Fibroblast of skin of left quadriceps (primary cell): ENCODE measurements around the gene ATP9A.
A peak's percentile ranks its signal among the peaks of the same experiment; 100 is the strongest.
"Not testable (repeated sequence)": the region's sequence is repeated elsewhere in the genome, so short reads cannot be mapped to it uniquely, and the experiment has no call there.

Experiments used
- DNase-seq, 2 experiments: peaks; one replicate each; pipeline ENCODE4 v3.0.0-alpha.2; 2013; ENCODE audit warnings: low read depth in 2 of 2

Gene ATP9A

GRCh38 chr20:51756653-51757052 is 11.5 kb downstream of the ATP9A start:
- DNase-seq: no peak

- not testable (repeated sequence) for DNase-seq
These were observed 15.0 kb downstream of the ATP9A start for GRCh38 chr20:51753220-51753619.

GRCh38 chr20:51752343-51752951 is 15.7 kb downstream of the ATP9A start:
- DNase-seq: peak; percentile 79 to 81

GRCh38 chr20:51750770-51751388 is 17.3 kb downstream of the ATP9A start:
- no peak for DNase-seq

- DNase-seq: no peak
These were observed 18.0 kb downstream of the ATP9A start for GRCh38 chr20:51750037-51750769.

GRCh38 chr20:51749674-51750036 is 18.5 kb downstream of the ATP9A start:
- DNase-seq: no peak

GRCh38 chr20:51747182-51747911 is 20.8 kb downstream of the ATP9A start:
- DNase-seq: no peak

- no peak for DNase-seq
These were observed 22.4 kb downstream of the ATP9A start for GRCh38 chr20:51745804-51746203.

- DNase-seq: no peak
These were observed 27.4 kb downstream of the ATP9A start for GRCh38 chr20:51740838-51741237.

- not testable (repeated sequence) for DNase-seq
These were observed 27.9 kb downstream of the ATP9A start for GRCh38 chr20:51740308-51740707.

GRCh38 chr20:51739722-51740249 is 28.4 kb downstream of the ATP9A start:
- no peak for DNase-seq

GRCh38 chr20:51738877-51739447 is 29.2 kb downstream of the ATP9A start:
- DNase-seq: no peak

- not testable (repeated sequence) for DNase-seq
These were observed 29.9 kb downstream of the ATP9A start for GRCh38 chr20:51738261-51738660.

GRCh38 chr20:51736947-51737346 is 31.2 kb downstream of the ATP9A start:
- no peak for DNase-seq

- no peak for DNase-seq
These were observed 32.2 kb downstream of the ATP9A start for GRCh38 chr20:51735728-51736600.

- no peak for DNase-seq
These were observed 33.1 kb downstream of the ATP9A start for GRCh38 chr20:51734876-51735720.

- DNase-seq: no peak
These were observed 35.1 kb downstream of the ATP9A start for GRCh38 chr20:51733070-51733469.

- DNase-seq: no peak
These were observed 35.9 kb downstream of the ATP9A start for GRCh38 chr20:51732096-51732791.

GRCh38 chr20:51731731-51732095 is 36.5 kb downstream of the ATP9A start:
- DNase-seq: no peak
